Keratinocyte (primary cell): Measurements from ENCODE around the gene DKK3. TPM values are rescaled to one million over a fixed set of nuclear protein-coding genes. Genes with fewer than 3 reads are reported as not detected.

Experiments used
- DNase-seq: peaks from one replicate; pipeline ENCODE4 v3.0.0-alpha.2; 2011; ENCODE audit warnings: low read depth, missing footprints, low spot score
- FAIRE-seq: peaks from 2 replicates; lab custom pipeline; 2011; peaks lifted over from hg19 to GRCh38; lab: Jason Lieb, UNC
- H2AFZ ChIP-seq: 2 replicates; pipeline ENCODE4 v1.6.0; 2012; ENCODE audit warnings: low read length, control low read depth, inconsistent platforms; ENCODE audit not compliant: control insufficient read depth
- H3K27ac ChIP-seq: 2 replicates; pipeline ENCODE4 v1.5.1; 2011; ENCODE audit warnings: low read length; ENCODE audit not compliant: control insufficient read depth, insufficient read depth
- H3K27me3 ChIP-seq: 3 replicates; pipeline ENCODE4 v1.6.0; 2011; ENCODE audit warnings: low read length; ENCODE audit not compliant: control insufficient read depth, insufficient read depth; ENCODE audit errors: extremely low read depth
- H3K36me3 ChIP-seq, 2 experiments: 2 replicates in 1 of 2; 3 replicates in 1 of 2; pipeline ENCODE4 v1.5.1; 2011; ENCODE audit warnings: low read length in 2 of 2, mild to moderate bottlenecking in 1 of 2; ENCODE audit not compliant: control insufficient read depth in 2 of 2, insufficient read depth in 2 of 2; ENCODE audit errors: extremely low read depth in 1 of 2
- H3K4me1 ChIP-seq: 3 replicates; pipeline ENCODE4 v1.5.1; 2011; ENCODE audit warnings: low read length; ENCODE audit not compliant: control insufficient read depth, insufficient read depth; ENCODE audit errors: extremely low read depth
- H3K4me2 ChIP-seq: 3 replicates; pipeline ENCODE4 v1.6.0; 2011; ENCODE audit warnings: low read depth, low read length; ENCODE audit not compliant: control insufficient read depth, insufficient read depth; ENCODE audit errors: extremely low read depth
- H3K4me3 ChIP-seq, 3 experiments: fragments of 200-600 bp in 1 of 3; sonication (generic) in 1 of 3; 2 replicates in 2 of 3; 3 replicates in 1 of 3; pipeline ENCODE4 v1.5.1; 2011 to 2016; ENCODE audit warnings: low read length in 3 of 3, mild to moderate bottlenecking in 3 of 3, control low read depth in 2 of 3, inconsistent platforms in 1 of 3, low read depth in 1 of 3, mixed read lengths in 1 of 3, mixed run types in 1 of 3, moderate library complexity in 1 of 3; ENCODE audit not compliant: control insufficient read depth in 2 of 3, insufficient read depth in 2 of 3; ENCODE audit errors: extremely low read depth in 1 of 3
- H3K79me2 ChIP-seq: 2 replicates; pipeline ENCODE4 v1.6.0; 2012; ENCODE audit warnings: low read length; ENCODE audit not compliant: control insufficient read depth, insufficient read depth
- H3K9ac ChIP-seq: 3 replicates; pipeline ENCODE4 v1.6.0; 2011; ENCODE audit warnings: low read length; ENCODE audit not compliant: control insufficient read depth, insufficient read depth; ENCODE audit errors: extremely low read depth
- H3K9me1 ChIP-seq: 3 replicates; pipeline ENCODE4 v1.6.0; 2011; ENCODE audit warnings: low read length; ENCODE audit not compliant: control insufficient read depth, insufficient read depth; ENCODE audit errors: extremely low read depth
- H3K9me3 ChIP-seq: 2 replicates; pipeline ENCODE4 v1.5.1; 2012; ENCODE audit warnings: low read depth, low read length; ENCODE audit not compliant: control insufficient read depth
- H4K20me1 ChIP-seq: 3 replicates; pipeline ENCODE4 v1.6.0; 2011; ENCODE audit warnings: low read length; ENCODE audit not compliant: control insufficient read depth, insufficient read depth; ENCODE audit errors: extremely low read depth
- CTCF ChIP-seq, 3 experiments: IDR thresholded peaks in 1 of 3; conservative IDR thresholded peaks in 1 of 3; optimal IDR thresholded peaks in 1 of 3; 2 replicates in 2 of 3; 3 replicates in 1 of 3; pipeline versions ENCODE3 to v1.5.1; 2011; ENCODE audit warnings: low read length in 3 of 3, mild to moderate bottlenecking in 3 of 3, moderate library complexity in 2 of 3, control low read depth in 1 of 3, inconsistent platforms in 1 of 3; ENCODE audit not compliant: insufficient read depth in 2 of 3; ENCODE audit errors: extremely low read depth in 1 of 3
- EZH2 ChIP-seq: IDR thresholded peaks from one replicate; pipeline ENCODE4 v1.6.1; 2012; ENCODE audit warnings: inconsistent platforms, mild to moderate bottlenecking, low read length, moderate library complexity
- dilution Hi-C: fragments of 300-500 bp; cut with MboI; formaldehyde crosslinking; loops from one replicate; pipeline ENCODE4 v1.7.0; 2020; ENCODE audit warnings: low sequenced_read_pairs; ENCODE audit not compliant: extremely low pct_ligation_motif_present
- polyA plus RNA-seq, 5 experiments: library from polyadenylated mRNA; depleted of rRNA in 3 of 5; stranded (reverse) in 3 of 5; stranded (forward) in 1 of 5; unstranded in 1 of 5; fragments of >200 nt; gene quantifications; 1 replicate in 1 of 5; 2 replicates in 3 of 5; 3 replicates in 1 of 5; pipeline versions ENCODE4 v1.2.1 to v1.2.3, GENCODE V29; 2011 to 2012; ENCODE audit warnings: missing spikeins in 2 of 5, low read depth in 1 of 5, low replicate concordance in 1 of 5

Gene DKK3
- polyA plus RNA-seq, 1 donor (not counting 4 experiments of a cell fraction or from before 2014, with no cell fraction given), result 712 TPM

- TF ChIP-seq CTCF (optimal IDR thresholded peaks at IDR 0.05 in 1 of 3, IDR thresholded peaks at IDR 0.05 in 1 of 3, conservative IDR thresholded peaks at IDR 0.05 in 1 of 3; ENCODE audit: extremely low read depth in 1 of 3, insufficient read depth in 2 of 3, low read length in 3 of 3), result no peak
- TF ChIP-seq EZH2, result no peak
- DNase-seq (no peak), FAIRE-seq (no peak)
- Histone ChIP-seq H3K27ac (no peak overlapping the region), H3K79me2 (no peaks in the 10 kb centered on the region), H2AFZ (no peak overlapping the region), H3K9ac (no peak overlapping the region), H3K4me3 (no peak overlapping the region), H3K36me3 (no peaks in the 10 kb centered on the region), H4K20me1 (no peaks in the 10 kb centered on the region), H3K4me2 (no peak overlapping the region), H3K4me1 (peaks cover 5% of the 10 kb centered on the region), H3K9me1 (no peaks in the 10 kb centered on the region), H3K27me3 (no peaks in the 10 kb centered on the region), H3K9me3 (no peaks in the 10 kb centered on the region)
- dilution Hi-C loops, result no loop called here
Measured at GRCh38 chr11:12017243-12017678, 8.8 kb upstream of the DKK3 start.

- no peaks in the 10 kb centered on the region for H3K9me1 ChIP-seq
- H3K27me3 ChIP-seq, result no peaks in the 10 kb centered on the region
- peaks cover 5% of the 10 kb centered on the region for H3K4me1 ChIP-seq
- FAIRE-seq (no peak), DNase-seq (no peak)
- H3K36me3 ChIP-seq, result no peaks in the 10 kb centered on the region
- H3K4me2 ChIP-seq, result no peak overlapping the region
- H3K4me3 ChIP-seq, result no peak overlapping the region
- H2AFZ ChIP-seq, result no peak overlapping the region
- H4K20me1 ChIP-seq, result no peaks in the 10 kb centered on the region
- H3K27ac ChIP-seq, result no peak overlapping the region
- TF ChIP-seq EZH2 (no peak), CTCF (optimal IDR thresholded peaks at IDR 0.05 in 1 of 3, IDR thresholded peaks at IDR 0.05 in 1 of 3, conservative IDR thresholded peaks at IDR 0.05 in 1 of 3; ENCODE audit: extremely low read depth in 1 of 3, insufficient read depth in 2 of 3, low read length in 3 of 3) (no peak)
- H3K9ac ChIP-seq, result no peak overlapping the region
- dilution Hi-C loops, result no loop called here
- H3K9me3 ChIP-seq, result no peaks in the 10 kb centered on the region
- no peaks in the 10 kb centered on the region for H3K79me2 ChIP-seq
Measured at GRCh38 chr11:12016246-12016645, 7.8 kb upstream of the DKK3 start.
